GM23338 (cell line): Measurements from ENCODE around the gene THBS4.

Experiments used
- CTCF ChIP-seq, 2 experiments: fragments of 200-600 bp in 1 of 2; sonication (generic) in 1 of 2; conservative IDR thresholded peaks; 2 replicates each; pipeline versions ENCODE4 v1.5.1 to v1.6.1; 2016 to 2017; ENCODE audit warnings: antibody characterized with exemption in 2 of 2, low read depth in 2 of 2, mild to moderate bottlenecking in 2 of 2, moderate library complexity in 1 of 2
- EZH2 ChIP-seq: fragments of 200-600 bp; sonication (generic); IDR thresholded peaks from one replicate; pipeline ENCODE4 v1.8.0; 2017; ENCODE audit warnings: antibody characterized with exemption, mild to moderate bottlenecking, low read depth; ENCODE audit not compliant: unreplicated experiment
- JUNB ChIP-seq: IDR thresholded peaks from one replicate; pipeline ENCODE4 v1.6.1; 2016; ENCODE audit warnings: antibody characterized with exemption; ENCODE audit not compliant: unreplicated experiment
- POLR2AphosphoS5 ChIP-seq: IDR thresholded peaks from 2 replicates; pipeline ENCODE4 v1.6.1; 2016; ENCODE audit warnings: antibody characterized with exemption, low read depth
- ZNF462 ChIP-seq: fragments of 250-450 bp; sonication (Bioruptor Pico); IDR thresholded peaks from 2 replicates; pipeline ENCODE4 v1.5.0; 2020; ENCODE audit warnings: mild to moderate bottlenecking, moderate library complexity

- TF ChIP-seq CTCF (conservative IDR thresholded peaks at IDR 0.05; ENCODE audit: low read depth in 2 of 2): no peak
- TF ChIP-seq ZNF462 (CRISPR knock-in tag): no peak
- no peak for TF ChIP-seq EZH2
- TF ChIP-seq JUNB: no peak
- TF ChIP-seq POLR2AphosphoS5: no peak
Observed at GRCh38 chr5:80116000-80116399, 80.9 kb downstream of the THBS4 start.
